ENCODE data around the gene SARS1. TPM values are rescaled to one million over a fixed set of nuclear protein-coding genes. Genes with fewer than 3 reads are reported as not detected.

Gene SARS1
- total and polyA plus RNA-seq, 4 donors = 57.5 to 132 (median 92.8) TPM

DNA sequence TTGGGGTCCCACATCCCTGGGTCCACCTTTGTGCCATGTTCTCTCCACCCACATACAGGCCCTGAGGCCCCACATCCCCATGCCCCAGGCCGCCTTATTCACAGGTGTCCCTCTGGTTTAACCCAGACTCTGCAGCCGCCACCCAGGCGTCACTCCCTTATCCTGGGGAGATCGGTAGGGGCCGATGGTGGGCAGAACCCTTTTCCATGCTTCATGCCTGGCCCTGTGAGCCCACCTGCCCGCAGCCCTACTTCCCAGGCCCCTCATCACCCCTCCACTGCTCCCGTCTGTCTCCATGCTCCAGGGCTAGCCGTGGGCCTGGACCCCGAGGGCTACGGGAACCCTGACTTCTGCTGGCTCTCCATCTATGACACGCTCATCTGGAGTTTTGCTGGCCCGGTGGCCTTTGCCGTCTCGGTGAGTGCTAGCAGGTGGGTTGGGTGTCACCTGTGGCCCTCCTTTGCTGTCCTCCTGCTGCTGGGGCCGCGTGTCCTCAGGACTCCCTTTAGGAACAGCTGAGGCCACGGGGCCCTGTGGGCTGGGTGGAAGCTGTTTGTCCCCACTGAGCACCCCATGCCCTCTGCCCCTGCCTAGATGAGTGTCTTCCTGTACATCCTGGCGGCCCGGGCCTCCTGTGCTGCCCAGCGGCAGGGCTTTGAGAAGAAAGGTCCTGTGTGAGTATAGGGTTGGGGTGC is 57.1 kb downstream of the SARS1 start:
- H3K27ac ChIP-seq (ENCODE audit: low read depth in 1 of 2, low read length in 2 of 2) = no peak overlapping the region
- no peaks in the 10 kb centered on the region for H3K27me3 ChIP-seq (ENCODE audit: control insufficient read depth in 4 of 4, insufficient read depth in 4 of 4, low read length in 3 of 4)

DNA sequence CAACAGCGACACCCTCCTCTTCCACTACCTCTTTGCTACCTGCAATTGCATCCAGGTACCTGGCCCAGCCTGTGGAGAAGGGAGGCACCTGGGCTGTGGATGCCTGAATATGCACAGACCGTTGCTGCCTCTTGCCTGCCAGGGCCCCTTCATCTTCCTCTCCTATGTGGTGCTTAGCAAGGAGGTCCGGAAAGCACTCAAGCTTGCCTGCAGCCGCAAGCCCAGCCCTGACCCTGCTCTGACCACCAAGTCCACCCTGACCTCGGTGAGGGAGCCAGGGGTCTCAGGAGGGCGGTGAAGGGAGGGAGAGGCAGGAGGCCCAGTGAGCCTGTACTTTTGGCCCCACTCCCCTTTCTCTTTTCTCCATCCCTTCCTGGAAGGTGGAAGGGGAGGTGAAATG is 57.7 kb downstream of the SARS1 start:
- no peaks in the 10 kb centered on the region for H3K36me3 ChIP-seq (ENCODE audit: control insufficient read depth in 4 of 4, insufficient read depth in 3 of 4, low read depth in 1 of 4, low read length in 3 of 4)
- H3K4me1 ChIP-seq (ENCODE audit: control insufficient read depth in 4 of 4, insufficient read depth in 4 of 4, low read length in 3 of 4) = peaks cover 0 to 20% (median 14%) of the 10 kb centered on the region in 4 donors
- DNase-seq (ENCODE audit: low spot score) = no peak
- 93% methylated on average over 6 of the region's 6 CpGs for WGBS
- H3K27ac ChIP-seq (ENCODE audit: low read depth in 1 of 2, low read length in 2 of 2) = no peak overlapping the region
- H3K9ac ChIP-seq (ENCODE audit: low read depth in 1 of 2, low read length in 2 of 2) = no peak overlapping the region
- H3K9me3 ChIP-seq (ENCODE audit: control insufficient read depth in 4 of 4, low read length in 3 of 4) = no peaks in the 10 kb centered on the region
- no peaks in the 10 kb centered on the region for H3K27me3 ChIP-seq (ENCODE audit: control insufficient read depth in 4 of 4, insufficient read depth in 4 of 4, low read length in 3 of 4)
- no peak overlapping the region for H3K4me3 ChIP-seq (ENCODE audit: low read depth in 1 of 3, low read length in 3 of 3)
- TF ChIP-seq HNF4G (IDR thresholded peaks at IDR 0.05) (no peak), FOXA2 (IDR thresholded peaks at IDR 0.05) (no peak), NR2F2 (IDR thresholded peaks at IDR 0.05) (no peak), RXRA (IDR thresholded peaks at IDR 0.05) (no peak), YY1 (IDR thresholded peaks at IDR 0.05) (no peak), FOXA1 (IDR thresholded peaks at IDR 0.05) (no peak), TAF1 (conservative IDR thresholded peaks at IDR 0.05) (no peak)
- TF ChIP-seq, protein P1, sequence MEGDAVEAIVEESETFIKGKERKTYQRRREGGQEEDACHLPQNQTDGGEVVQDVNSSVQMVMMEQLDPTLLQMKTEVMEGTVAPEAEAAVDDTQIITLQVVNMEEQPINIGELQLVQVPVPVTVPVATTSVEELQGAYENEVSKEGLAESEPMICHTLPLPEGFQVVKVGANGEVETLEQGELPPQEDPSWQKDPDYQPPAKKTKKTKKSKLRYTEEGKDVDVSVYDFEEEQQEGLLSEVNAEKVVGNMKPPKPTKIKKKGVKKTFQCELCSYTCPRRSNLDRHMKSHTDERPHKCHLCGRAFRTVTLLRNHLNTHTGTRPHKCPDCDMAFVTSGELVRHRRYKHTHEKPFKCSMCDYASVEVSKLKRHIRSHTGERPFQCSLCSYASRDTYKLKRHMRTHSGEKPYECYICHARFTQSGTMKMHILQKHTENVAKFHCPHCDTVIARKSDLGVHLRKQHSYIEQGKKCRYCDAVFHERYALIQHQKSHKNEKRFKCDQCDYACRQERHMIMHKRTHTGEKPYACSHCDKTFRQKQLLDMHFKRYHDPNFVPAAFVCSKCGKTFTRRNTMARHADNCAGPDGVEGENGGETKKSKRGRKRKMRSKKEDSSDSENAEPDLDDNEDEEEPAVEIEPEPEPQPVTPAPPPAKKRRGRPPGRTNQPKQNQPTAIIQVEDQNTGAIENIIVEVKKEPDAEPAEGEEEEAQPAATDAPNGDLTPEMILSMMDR (IDR thresholded peaks at IDR 0.05; ENCODE audit: low read depth, low read length, missing input control) = no peak
- TF ChIP-seq, protein P2, sequence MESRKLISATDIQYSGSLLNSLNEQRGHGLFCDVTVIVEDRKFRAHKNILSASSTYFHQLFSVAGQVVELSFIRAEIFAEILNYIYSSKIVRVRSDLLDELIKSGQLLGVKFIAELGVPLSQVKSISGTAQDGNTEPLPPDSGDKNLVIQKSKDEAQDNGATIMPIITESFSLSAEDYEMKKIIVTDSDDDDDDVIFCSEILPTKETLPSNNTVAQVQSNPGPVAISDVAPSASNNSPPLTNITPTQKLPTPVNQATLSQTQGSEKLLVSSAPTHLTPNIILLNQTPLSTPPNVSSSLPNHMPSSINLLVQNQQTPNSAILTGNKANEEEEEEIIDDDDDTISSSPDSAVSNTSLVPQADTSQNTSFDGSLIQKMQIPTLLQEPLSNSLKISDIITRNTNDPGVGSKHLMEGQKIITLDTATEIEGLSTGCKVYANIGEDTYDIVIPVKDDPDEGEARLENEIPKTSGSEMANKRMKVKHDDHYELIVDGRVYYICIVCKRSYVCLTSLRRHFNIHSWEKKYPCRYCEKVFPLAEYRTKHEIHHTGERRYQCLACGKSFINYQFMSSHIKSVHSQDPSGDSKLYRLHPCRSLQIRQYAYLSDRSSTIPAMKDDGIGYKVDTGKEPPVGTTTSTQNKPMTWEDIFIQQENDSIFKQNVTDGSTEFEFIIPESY (IDR thresholded peaks at IDR 0.05) = no peak
- TF ChIP-seq, protein P3, sequence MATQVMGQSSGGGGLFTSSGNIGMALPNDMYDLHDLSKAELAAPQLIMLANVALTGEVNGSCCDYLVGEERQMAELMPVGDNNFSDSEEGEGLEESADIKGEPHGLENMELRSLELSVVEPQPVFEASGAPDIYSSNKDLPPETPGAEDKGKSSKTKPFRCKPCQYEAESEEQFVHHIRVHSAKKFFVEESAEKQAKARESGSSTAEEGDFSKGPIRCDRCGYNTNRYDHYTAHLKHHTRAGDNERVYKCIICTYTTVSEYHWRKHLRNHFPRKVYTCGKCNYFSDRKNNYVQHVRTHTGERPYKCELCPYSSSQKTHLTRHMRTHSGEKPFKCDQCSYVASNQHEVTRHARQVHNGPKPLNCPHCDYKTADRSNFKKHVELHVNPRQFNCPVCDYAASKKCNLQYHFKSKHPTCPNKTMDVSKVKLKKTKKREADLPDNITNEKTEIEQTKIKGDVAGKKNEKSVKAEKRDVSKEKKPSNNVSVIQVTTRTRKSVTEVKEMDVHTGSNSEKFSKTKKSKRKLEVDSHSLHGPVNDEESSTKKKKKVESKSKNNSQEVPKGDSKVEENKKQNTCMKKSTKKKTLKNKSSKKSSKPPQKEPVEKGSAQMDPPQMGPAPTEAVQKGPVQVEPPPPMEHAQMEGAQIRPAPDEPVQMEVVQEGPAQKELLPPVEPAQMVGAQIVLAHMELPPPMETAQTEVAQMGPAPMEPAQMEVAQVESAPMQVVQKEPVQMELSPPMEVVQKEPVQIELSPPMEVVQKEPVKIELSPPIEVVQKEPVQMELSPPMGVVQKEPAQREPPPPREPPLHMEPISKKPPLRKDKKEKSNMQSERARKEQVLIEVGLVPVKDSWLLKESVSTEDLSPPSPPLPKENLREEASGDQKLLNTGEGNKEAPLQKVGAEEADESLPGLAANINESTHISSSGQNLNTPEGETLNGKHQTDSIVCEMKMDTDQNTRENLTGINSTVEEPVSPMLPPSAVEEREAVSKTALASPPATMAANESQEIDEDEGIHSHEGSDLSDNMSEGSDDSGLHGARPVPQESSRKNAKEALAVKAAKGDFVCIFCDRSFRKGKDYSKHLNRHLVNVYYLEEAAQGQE (IDR thresholded peaks at IDR 0.05) = no peak

More for the DNA sequence above, 57.1 kb downstream of the SARS1 start:
- Histone ChIP-seq H3K36me3 (ENCODE audit: control insufficient read depth in 4 of 4, insufficient read depth in 3 of 4, low read depth in 1 of 4, low read length in 3 of 4) (no peaks in the 10 kb centered on the region), H3K4me3 (ENCODE audit: low read depth in 1 of 3, low read length in 3 of 3) (no peak overlapping the region), H3K9me3 (ENCODE audit: control insufficient read depth in 4 of 4, low read length in 3 of 4) (no peaks in the 10 kb centered on the region), H3K4me1 (ENCODE audit: control insufficient read depth in 4 of 4, insufficient read depth in 4 of 4, low read length in 3 of 4) (peaks cover 0 to 17% (median 13%) of the 10 kb centered on the region in 4 donors), H3K9ac (ENCODE audit: low read depth in 1 of 2, low read length in 2 of 2) (no peak overlapping the region)
- DNase-seq (ENCODE audit: low spot score) = no peak
- WGBS = 96% methylated on average over 20 of the region's 20 CpGs
- no peak for TF ChIP-seq EGR1 (IDR thresholded peaks at IDR 0.05; ENCODE audit: low read depth in 2 of 2)
- TF ChIP-seq NR2F2 (IDR thresholded peaks at IDR 0.05) = no peak
- TF ChIP-seq, protein P4, sequence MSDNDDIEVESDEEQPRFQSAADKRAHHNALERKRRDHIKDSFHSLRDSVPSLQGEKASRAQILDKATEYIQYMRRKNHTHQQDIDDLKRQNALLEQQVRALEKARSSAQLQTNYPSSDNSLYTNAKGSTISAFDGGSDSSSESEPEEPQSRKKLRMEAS (IDR thresholded peaks at IDR 0.05) = no peak
- TF ChIP-seq RAD21 (IDR thresholded peaks at IDR 0.05) = no peak
- TF ChIP-seq GABPA (IDR thresholded peaks at IDR 0.05 in 1 of 2, conservative IDR thresholded peaks at IDR 0.05 in 1 of 2) = no peak
- TF ChIP-seq FOXA2 (IDR thresholded peaks at IDR 0.05) = no peak
- no peak for TF ChIP-seq HNF4G (IDR thresholded peaks at IDR 0.05)
- TF ChIP-seq, protein P3 (IDR thresholded peaks at IDR 0.05) = no peak
- TF ChIP-seq, protein P2 (IDR thresholded peaks at IDR 0.05) = no peak
- TF ChIP-seq, protein P5, sequence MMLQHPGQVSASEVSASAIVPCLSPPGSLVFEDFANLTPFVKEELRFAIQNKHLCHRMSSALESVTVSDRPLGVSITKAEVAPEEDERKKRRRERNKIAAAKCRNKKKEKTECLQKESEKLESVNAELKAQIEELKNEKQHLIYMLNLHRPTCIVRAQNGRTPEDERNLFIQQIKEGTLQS (IDR thresholded peaks at IDR 0.05) = no peak
- TF ChIP-seq YY1 (IDR thresholded peaks at IDR 0.05) = no peak
